EL (cell line): ENCODE measurements around the gene TSPYL1.

Source experiments
- DNase-seq: peaks from one replicate; pipeline ENCODE4 v3.0.0-alpha.2; 2016

TSPYL1 gene

GRCh38 chr6:116256694-116257093 is 23.0 kb downstream of the TSPYL1 start:
- DNase-seq = no peak

DNA sequence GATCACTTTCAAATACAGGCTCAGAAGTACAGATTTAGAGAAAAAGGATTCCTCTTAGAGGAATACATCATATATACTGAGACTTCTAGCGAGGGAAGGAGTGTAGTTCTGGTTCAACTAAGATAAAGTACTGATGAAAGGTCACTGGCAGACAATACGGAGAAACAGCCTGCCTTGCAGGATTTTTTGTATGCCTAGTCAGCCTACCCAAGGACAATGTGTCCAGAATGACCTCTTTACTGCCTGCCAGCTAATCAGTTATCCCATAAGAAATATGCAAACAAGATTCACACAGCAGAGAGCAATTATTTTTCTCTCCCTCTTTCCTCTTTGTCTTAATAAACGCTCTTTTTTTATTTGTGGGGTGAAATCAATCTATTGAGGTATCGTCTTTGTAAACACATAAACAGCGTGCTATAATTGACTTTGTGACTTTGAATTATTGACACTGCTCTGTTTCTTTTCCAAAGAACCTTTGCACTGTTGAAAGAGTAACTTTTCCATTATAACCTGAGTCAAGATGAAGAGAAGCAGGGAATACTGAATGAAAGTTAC is 24.4 kb downstream of the TSPYL1 start:
- no peak for DNase-seq

GRCh38 chr6:116254297-116255056 is 25.3 kb downstream of the TSPYL1 start:
- no peak for DNase-seq

- peak; percentile 97 for DNase-seq
These were observed 26.0 kb downstream of the TSPYL1 start, which contains the start of gene TSPYL4 for GRCh38 chr6:116253505-116254296. Gene TSPYL4, minus strand, starts transcription at chr6:116254075. Its CDS starts 67 bp downstream, at chr6:116254008.

GRCh38 chr6:116253188-116253504 is 26.6 kb downstream of the TSPYL1 start:
- no peak for DNase-seq

DNA sequence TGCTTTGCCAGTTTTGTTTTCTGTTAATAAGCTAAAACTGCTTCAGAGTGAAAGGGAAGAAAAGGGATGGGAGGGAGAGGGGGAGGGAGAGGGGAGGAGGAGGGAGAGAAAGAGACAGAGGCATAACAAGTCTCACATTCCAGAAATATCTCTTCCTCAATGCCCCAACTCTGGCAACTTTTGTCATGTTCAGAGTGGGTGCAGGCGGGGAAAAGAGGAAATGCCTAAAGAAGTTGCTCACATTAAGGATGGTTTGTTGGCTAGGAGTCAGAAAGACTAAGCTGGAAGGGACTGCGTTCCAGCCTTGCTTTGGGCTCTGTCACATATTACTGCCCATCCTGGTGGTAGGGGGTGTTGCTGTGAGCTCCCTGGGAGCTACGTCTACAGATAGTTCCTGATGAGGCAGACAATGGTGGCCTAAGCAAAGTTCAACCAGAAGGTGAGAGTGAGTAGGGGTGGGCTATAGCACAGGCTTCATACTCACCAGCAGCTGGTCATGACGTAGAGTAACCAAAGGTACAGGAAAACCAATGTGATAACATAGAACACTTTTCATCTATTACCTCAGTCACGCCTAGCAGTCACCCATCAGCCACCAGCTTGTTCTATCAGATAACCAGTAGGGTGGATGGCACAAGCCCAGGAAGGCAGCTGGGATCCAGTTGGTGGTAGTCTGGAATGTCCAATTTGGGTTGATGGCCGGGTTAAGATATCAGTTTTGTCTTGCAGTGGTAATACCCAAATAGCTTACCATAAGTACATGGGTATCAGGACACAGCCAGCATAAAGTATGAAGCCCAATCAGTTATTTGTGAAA is 28.0 kb downstream of the TSPYL1 start:
- DNase-seq = peak; percentile 94

DNA sequence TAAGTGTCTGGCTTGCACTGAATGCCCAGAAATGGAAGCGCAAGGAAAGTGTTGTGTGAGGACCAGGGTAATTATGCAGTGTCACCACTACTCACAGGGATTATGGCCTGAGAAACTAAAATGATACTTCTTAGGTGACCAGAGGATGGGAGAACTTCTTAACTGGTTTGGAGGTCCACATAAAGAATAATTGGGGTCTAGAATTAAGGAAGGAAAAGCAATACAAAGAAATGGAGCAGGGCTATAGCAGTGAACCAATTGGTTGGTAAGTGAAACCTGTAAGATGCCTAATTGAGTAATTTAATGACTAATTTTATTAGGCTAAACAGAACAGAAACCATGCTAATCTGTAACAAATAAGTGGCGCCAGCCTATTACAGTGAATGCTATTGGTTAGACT is 31.2 kb downstream of the TSPYL1 start:
- DNase-seq = no peak

- no peak for DNase-seq
These were observed 32.4 kb downstream of the TSPYL1 start for GRCh38 chr6:116247285-116247684.

DNA sequence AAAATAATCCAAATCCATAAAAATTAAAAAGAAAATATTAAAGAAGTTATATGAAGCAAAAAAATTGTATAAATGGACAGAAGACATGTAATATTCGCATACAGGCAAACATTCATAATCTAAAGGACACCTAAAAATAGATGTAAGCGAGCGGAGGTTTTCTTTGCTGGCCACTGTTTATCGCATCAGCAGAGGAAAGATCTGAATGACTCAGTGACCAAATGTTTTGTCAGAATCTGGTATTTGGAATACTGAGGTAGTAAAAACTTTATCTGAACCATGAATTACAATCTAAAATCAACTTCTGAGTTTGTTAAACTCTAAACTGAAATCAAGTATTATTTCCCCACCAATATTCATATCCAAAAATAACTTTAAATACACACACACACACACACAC is 33.6 kb downstream of the TSPYL1 start:
- DNase-seq = peak; percentile 65

- DNase-seq = no peak
These were observed 35.4 kb downstream of the TSPYL1 start for GRCh38 chr6:116244284-116244683.

DNA sequence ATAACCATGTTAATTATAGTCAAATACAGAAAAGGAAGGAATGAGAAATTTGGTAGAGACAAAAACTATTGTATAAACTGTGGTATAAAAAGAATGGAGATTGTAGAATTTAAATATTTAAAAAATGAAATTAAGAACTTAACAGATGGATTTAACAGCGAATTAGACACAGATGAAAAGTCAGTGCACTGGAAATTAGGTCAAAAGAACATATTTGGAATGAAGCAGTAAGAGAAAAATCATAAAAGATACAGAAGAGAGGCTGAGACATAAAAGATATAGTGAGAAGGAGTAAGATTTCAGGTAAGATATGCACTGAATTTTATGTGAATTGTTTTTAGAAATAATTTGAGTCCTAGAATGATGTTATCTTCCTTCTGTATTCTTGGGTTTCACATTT is 39.9 kb downstream of the TSPYL1 start:
- DNase-seq = no peak

- no peak for DNase-seq
These were observed 40.5 kb downstream of the TSPYL1 start for GRCh38 chr6:116239256-116239655.

DNA sequence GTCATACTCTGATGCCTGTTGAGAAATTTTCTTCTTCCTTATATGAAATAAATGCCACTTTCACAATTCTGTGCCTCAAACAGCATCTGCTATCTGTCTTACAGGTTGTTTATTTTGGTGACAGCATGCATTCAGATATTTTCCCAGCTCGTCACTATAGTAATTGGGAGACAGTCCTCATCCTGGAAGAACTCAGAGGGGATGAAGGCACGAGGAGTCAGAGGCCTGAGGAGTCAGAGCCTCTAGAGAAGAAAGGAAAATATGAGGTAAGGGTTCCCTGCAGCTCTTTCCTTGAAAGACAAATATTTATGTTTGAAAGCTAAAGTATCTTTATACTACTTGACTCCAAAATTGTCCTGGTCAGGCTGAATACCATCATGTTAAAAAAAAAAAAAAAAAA is 41.6 kb downstream of the TSPYL1 start:
- DNase-seq = no peak

DNA sequence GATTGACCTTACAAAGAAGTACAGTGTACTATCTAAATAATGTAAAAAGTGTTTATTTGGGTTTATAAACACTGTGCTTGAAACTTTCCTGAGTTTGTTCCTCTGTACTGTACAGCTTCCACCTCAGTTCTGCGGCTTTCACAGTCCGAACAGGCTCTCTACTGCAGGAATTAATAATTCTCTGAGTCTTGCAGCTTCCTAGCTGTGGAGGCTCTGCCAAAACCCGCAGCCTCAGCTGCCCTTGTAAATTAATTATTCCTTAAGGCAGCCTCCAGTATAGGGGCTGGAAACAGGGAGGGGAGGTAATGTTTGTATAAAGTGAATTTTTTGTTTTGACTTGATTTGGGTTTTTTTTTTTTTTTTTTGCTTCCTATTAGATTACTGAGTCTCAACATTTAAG is 45.0 kb downstream of the TSPYL1 start:
- no peak for DNase-seq

- peak; percentile 66 for DNase-seq
These were observed 50.3 kb downstream of the TSPYL1 start for GRCh38 chr6:116229287-116229913.
